PC-3 (cell line): Measurements from ENCODE around the gene SEPTIN5. TPM values are rescaled to one million over a fixed set of nuclear protein-coding genes. Genes with fewer than 3 reads are reported as not detected.

ENCODE experiments used
- ATAC-seq: fragments of 200-7000 bp; cut with Tn5 transposase; 2 replicates; pipeline ENCODE4 v1.9.1; 2020; ENCODE audit warnings: mild to moderate bottlenecking, moderate library complexity
- BruUV-seq: library from RNA; stranded (reverse); fragments of 400-500 nt; replicated peaks from 2 replicates; lab custom pipeline; 2021; lab: Mats Ljungman, UMichigan
- CTCF ChIA-PET: fragments of 300-600 bp; sonication (Branson Sonifier 250); formaldehyde crosslinking; loops from one replicate; lab custom pipeline; 2022; ENCODE audit warnings: antibody characterized with exemption; lab: Charles Lee
- POLR2A ChIA-PET: fragments of 300-600 bp; sonication (Branson Sonifier 250); formaldehyde crosslinking; loops from one replicate; lab custom pipeline; 2022; ENCODE audit warnings: antibody characterized with exemption; ENCODE audit not compliant: unreplicated experiment; lab: Charles Lee
- DNase-seq: peaks from one replicate; pipeline ENCODE4 v3.0.0-alpha.2; 2015
- H2AFZ ChIP-seq: fragments of 300-600 bp; sonication (generic); 2 replicates; pipeline ENCODE4 v1.6.0; 2016; ENCODE audit warnings: antibody characterized with exemption, low read length
- H3F3A ChIP-seq: fragments of 300-600 bp; sonication (generic); one replicate; pipeline ENCODE4 v1.6.0; 2017; ENCODE audit warnings: antibody characterized with exemption, low read length, control low read depth, mild to moderate bottlenecking; ENCODE audit not compliant: unreplicated experiment
- H3K27ac ChIP-seq: fragments of 300-600 bp; sonication (generic); 2 replicates; pipeline ENCODE4 v1.5.1; 2016; ENCODE audit warnings: mild to moderate bottlenecking, low read length
- H3K27me3 ChIP-seq: fragments of 300-600 bp; sonication (generic); 2 replicates; pipeline ENCODE4 v1.6.1; 2016; ENCODE audit warnings: low read length, mixed read lengths
- H3K36me3 ChIP-seq: fragments of 300-600 bp; sonication (generic); 2 replicates; pipeline ENCODE4 v1.6.1; 2016; ENCODE audit warnings: low read depth, mixed run types, low read length, mixed read lengths
- H3K4me1 ChIP-seq: fragments of 300-600 bp; sonication (generic); 2 replicates; pipeline ENCODE4 v1.5.1; 2016; ENCODE audit warnings: low read length; ENCODE audit not compliant: insufficient read depth
- H3K4me2 ChIP-seq: fragments of 300-600 bp; sonication (generic); 2 replicates; pipeline ENCODE4 v1.6.0; 2016; ENCODE audit warnings: low read length
- H3K4me3 ChIP-seq: fragments of 300-600 bp; sonication (generic); 2 replicates; pipeline ENCODE4 v1.5.1; 2016; ENCODE audit warnings: mild to moderate bottlenecking, low read length, mixed read lengths
- H3K79me2 ChIP-seq: fragments of 300-600 bp; sonication (generic); 2 replicates; pipeline ENCODE4 v1.6.1; 2017; ENCODE audit warnings: low read length, mixed read lengths
- H3K9ac ChIP-seq: fragments of 300-600 bp; sonication (generic); 2 replicates; pipeline ENCODE4 v1.6.0; 2016; ENCODE audit warnings: mild to moderate bottlenecking, low read length
- H3K9me2 ChIP-seq: fragments of 300-600 bp; sonication (generic); replicated peaks from 2 replicates; pipeline ENCODE4 v1.6.1; 2016; ENCODE audit warnings: mixed run types, low read length, mixed read lengths
- H3K9me3 ChIP-seq: fragments of 300-600 bp; sonication (generic); 2 replicates; pipeline ENCODE4 v1.6.1; 2016; ENCODE audit warnings: low read length, mixed read lengths
- H4K20me1 ChIP-seq: fragments of 300-600 bp; sonication (generic); 2 replicates; pipeline ENCODE4 v1.6.1; 2016; ENCODE audit warnings: low read length, mixed read lengths
- CTCF ChIP-seq: fragments of 300-600 bp; sonication (generic); conservative IDR thresholded peaks from 2 replicates; pipeline ENCODE4 v1.5.1; 2017; ENCODE audit warnings: antibody characterized with exemption, low read depth, mild to moderate bottlenecking, low read length
- EZH2 ChIP-seq: fragments of 300-600 bp; sonication (generic); IDR thresholded peaks from one replicate; pipeline ENCODE4 v1.6.1; 2017; ENCODE audit warnings: antibody characterized with exemption, mild to moderate bottlenecking, low read length; ENCODE audit not compliant: unreplicated experiment
- EZH2phosphoT487 ChIP-seq: fragments of 300-600 bp; sonication (generic); IDR thresholded peaks from 2 replicates; pipeline ENCODE4 v1.6.1; 2018; ENCODE audit warnings: mild to moderate bottlenecking, antibody characterized with exemption, low read length, borderline replicate concordance
- intact Hi-C: fragments of 100-400 bp; cut with micrococcal nuclease; formaldehyde crosslinking; loops from 2 replicates; pipeline ENCODE4 v1.9.0; 2023
- total RNA-seq: library from RNA; depleted of rRNA; stranded (reverse); fragments of >200 nt; gene quantifications from 2 replicates; pipeline ENCODE4 v1.2.3, GENCODE V29; 2014

The SEPTIN5 gene
- total RNA-seq, 1 experiment from 2014 or later = 27.5 TPM

GRCh38 chr22:19766511-19767426, 52.5 kb downstream of the SEPTIN5 start:
- no peak for TF ChIP-seq CTCF
- TF ChIP-seq EZH2phosphoT487 = no peak
- no peak for TF ChIP-seq EZH2

GRCh38 chr22:19767427-19768341, 53.4 kb downstream of the SEPTIN5 start:
- Histone ChIP-seq H3K36me3 (no peaks in the 10 kb centered on the region), H3K4me3 (no peak overlapping the region), H2AFZ (no peak overlapping the region), H3K27me3 (no peaks in the 10 kb centered on the region), H3F3A (no peaks in the 10 kb centered on the region), H3K27ac (no peak overlapping the region), H3K9me3 (no peaks in the 10 kb centered on the region), H4K20me1 (no peaks in the 10 kb centered on the region), H3K9ac (no peak overlapping the region), H3K4me2 (no peak overlapping the region), H3K9me2 (no peaks in the 10 kb centered on the region), H3K4me1 (peaks cover 3% of the 10 kb centered on the region; the same call in 1 of the 2 replicates), H3K79me2 (peaks cover 16% of the 10 kb centered on the region)
- intact Hi-C loops = loop anchor here (10.0 kb wide), 1 partner anchor 87 kb away; the partner anchor contains the start of genes GNB1L and RTL10
- POLR2A ChIA-PET = no interaction called here
- CTCF ChIA-PET = no interaction called here
- TF ChIP-seq CTCF (no peak), EZH2 (no peak), EZH2phosphoT487 (no peak)
- no peak for DNase-seq
- ATAC-seq = no peak
- BruUV-seq = no TSS peak

More at GRCh38 chr22:19766511-19767426, 52.5 kb downstream of the SEPTIN5 start:
- Histone ChIP-seq H3K9ac (no peak overlapping the region), H3K9me2 (no peaks in the 10 kb centered on the region), H3K4me1 (peaks cover 7% of the 10 kb centered on the region; the same call in 1 of the 2 replicates), H3K4me3 (no peak overlapping the region), H3K9me3 (no peaks in the 10 kb centered on the region), H3K79me2 (peaks cover 25% of the 10 kb centered on the region), H3K27me3 (no peaks in the 10 kb centered on the region), H3K36me3 (no peaks in the 10 kb centered on the region), H2AFZ (no peak overlapping the region), H3K27ac (no peak overlapping the region), H3K4me2 (no peak overlapping the region), H4K20me1 (no peaks in the 10 kb centered on the region), H3F3A (no peaks in the 10 kb centered on the region)
- no TSS peak for BruUV-seq
- ChIA-PET POLR2A (no interaction called here), CTCF (no interaction called here)
- intact Hi-C loops = loop anchor here (10.0 kb wide), 1 partner anchor 88 kb away; the partner anchor contains the start of genes GNB1L and RTL10
- no peak for ATAC-seq
- DNase-seq = no peak
